ENCODE data around the gene FBRSL1. TPM values are rescaled to one million over a fixed set of nuclear protein-coding genes. Genes with fewer than 3 reads are reported as not detected.
"Not testable (repeated sequence)": the region's sequence is repeated elsewhere in the genome, so short reads cannot be mapped to it uniquely, and the experiment has no call there.

FBRSL1 gene
- total and polyA plus RNA-seq, 2 donors (not counting 3 experiments of a cell fraction or from before 2014, with no cell fraction given) = 19.3 to 79.8 TPM

GRCh38 chr12:132462788-132463187 is 27.2 kb upstream of the FBRSL1 start:
- H3K36me3 ChIP-seq (ENCODE audit: control insufficient read depth in 2 of 2, extremely low read depth in 1 of 2, insufficient read depth in 2 of 2, low read length in 2 of 2) = no peaks in the 10 kb centered on the region
- no TSS peak for BruUV-seq (replicated peaks)
- TF ChIP-seq FOS (IDR thresholded peaks at IDR 0.05; ENCODE audit: borderline replicate concordance, insufficient read depth, low read length) (no peak), MYC (IDR thresholded peaks at IDR 0.05; ENCODE audit: low read depth, low read length) (no peak), CTCF (IDR thresholded peaks at IDR 0.05; ENCODE audit: extremely low read depth in 1 of 2, insufficient read depth in 1 of 2, low read depth in 1 of 2, low read length in 2 of 2) (no peak), EZH2 (IDR thresholded peaks at IDR 0.05; ENCODE audit: borderline replicate concordance, low read depth, low read length, severe bottlenecking) (no peak), MAX (IDR thresholded peaks at IDR 0.05; ENCODE audit: insufficient read depth, insufficient read length) (no peak), JUN (IDR thresholded peaks at IDR 0.05; ENCODE audit: borderline replicate concordance, insufficient read depth, insufficient read length, low read depth) (no peak), POLR2A (IDR thresholded peaks at IDR 0.05; ENCODE audit: low read depth, low read length) (no peak), POLR2AphosphoS5 (IDR thresholded peaks at IDR 0.05; ENCODE audit: insufficient read depth, low read depth, low read length) (no peak), GATA2 (IDR thresholded peaks at IDR 0.05; ENCODE audit: insufficient read depth, insufficient read length, low read depth, low read length) (no peak)
- intact Hi-C loops (cut with micrococcal nuclease) = loop anchor here (10.0 kb wide), 1 partner anchor 62 kb away; no protein-coding TSS in a partner anchor
- dilution Hi-C loops (cut with MboI; ENCODE audit: extremely low pct_ligation_motif_present, low sequenced_read_pairs) = no loop called here
- no peak overlapping the region for H3K27ac ChIP-seq (ENCODE audit: insufficient read depth, low read depth, low read length)
- CTCF ChIA-PET = interaction anchor here (1.1 to 2.7 kb wide), 2 partner anchors 61 to 98 kb away, joined by 3 to 8 read pairs; no protein-coding TSS in a partner anchor
- H3K9ac ChIP-seq (replicated peaks; ENCODE audit: extremely low read depth, insufficient read depth, low read length) = no peak overlapping the region
- no peaks in the 10 kb centered on the region for H3K4me1 ChIP-seq (ENCODE audit: control insufficient read depth, extremely low read depth, insufficient read depth, low read length)
- no peak overlapping the region for H3K4me3 ChIP-seq (replicated peaks in 1 of 3; ENCODE audit: insufficient read depth in 1 of 3, low read depth in 1 of 3, low read length in 3 of 3)
- H3K9me1 ChIP-seq (replicated peaks; ENCODE audit: control insufficient read depth, extremely low read depth, insufficient read depth, low read length) = no peaks in the 10 kb centered on the region
- FAIRE-seq (no peak), DNase-seq (ENCODE audit: low read depth, low spot score) (no peak)
- POLR2A ChIA-PET = no interaction called here
- no peaks in the 10 kb centered on the region for H4K20me1 ChIP-seq (replicated peaks; ENCODE audit: control insufficient read depth, extremely low read depth, insufficient read depth, low read length)
- no peak overlapping the region for H3K4me2 ChIP-seq (ENCODE audit: insufficient read depth, low read length)
- no peaks in the 10 kb centered on the region for H3K79me2 ChIP-seq (ENCODE audit: control insufficient read depth, insufficient read depth, low read length)
- no peak overlapping the region for H2AFZ ChIP-seq (ENCODE audit: low read depth, low read length)
- H3K9me3 ChIP-seq (replicated peaks; ENCODE audit: control insufficient read depth, insufficient read depth, low read length) = no peaks in the 10 kb centered on the region
- H3K27me3 ChIP-seq (ENCODE audit: control insufficient read depth in 2 of 2, insufficient read depth in 2 of 2, low read length in 2 of 2) = no peaks in the 10 kb centered on the region

- H3K36me3 ChIP-seq (ENCODE audit: control insufficient read depth in 2 of 2, extremely low read depth in 1 of 2, insufficient read depth in 2 of 2, low read length in 2 of 2); H2AFZ ChIP-seq (ENCODE audit: low read depth, low read length); H3K9me3 ChIP-seq (replicated peaks; ENCODE audit: control insufficient read depth, insufficient read depth, low read length); H3K27me3 ChIP-seq (ENCODE audit: control insufficient read depth in 2 of 2, insufficient read depth in 2 of 2, low read length in 2 of 2); BruUV-seq (replicated peaks); FAIRE-seq; DNase-seq (ENCODE audit: low read depth, low spot score); dilution Hi-C loops (cut with MboI; ENCODE audit: extremely low pct_ligation_motif_present, low sequenced_read_pairs); POLR2A ChIA-PET; H4K20me1 ChIP-seq (replicated peaks; ENCODE audit: control insufficient read depth, extremely low read depth, insufficient read depth, low read length); H3K4me3 ChIP-seq (replicated peaks in 1 of 3; ENCODE audit: insufficient read depth in 1 of 3, low read depth in 1 of 3, low read length in 3 of 3); H3K9ac ChIP-seq (replicated peaks; ENCODE audit: extremely low read depth, insufficient read depth, low read length); H3K4me2 ChIP-seq (ENCODE audit: insufficient read depth, low read length); H3K9me1 ChIP-seq (replicated peaks; ENCODE audit: control insufficient read depth, extremely low read depth, insufficient read depth, low read length); H3K4me1 ChIP-seq (ENCODE audit: control insufficient read depth, extremely low read depth, insufficient read depth, low read length); H3K27ac ChIP-seq (ENCODE audit: insufficient read depth, low read depth, low read length); H3K79me2 ChIP-seq (ENCODE audit: control insufficient read depth, insufficient read depth, low read length): not testable (repeated sequence)
- CTCF ChIA-PET = interaction anchor here (1.1 kb wide), 1 partner anchor 60 kb away, joined by 3 read pairs; no protein-coding TSS in a partner anchor
- intact Hi-C loops (cut with micrococcal nuclease) = loop anchor here (10.0 kb wide), 1 partner anchor 61 kb away; no protein-coding TSS in a partner anchor
Measured at GRCh38 chr12:132463284-132463924, 26.5 kb upstream of the FBRSL1 start.
